Astrocyte (in vitro differentiated cells and primary cell): ENCODE results near the gene SST. TPM values are rescaled to one million over a fixed set of nuclear protein-coding genes. Genes with fewer than 3 reads are reported as not detected.

Experiments used
- DNase-seq: peaks from one replicate; pipeline ENCODE4 v3.0.0-alpha.2; 2010; ENCODE audit warnings: low read depth
- FAIRE-seq: peaks from 2 replicates; lab custom pipeline; 2011; peaks lifted over from hg19 to GRCh38; lab: Jason Lieb, UNC
- H2AFZ ChIP-seq: 2 replicates; pipeline ENCODE4 v1.6.0; 2012; ENCODE audit warnings: low read depth, low read length, inconsistent platforms
- H3K27ac ChIP-seq: 2 replicates; pipeline ENCODE4 v1.5.1; 2011; ENCODE audit warnings: low read depth, low read length, inconsistent platforms
- H3K27me3 ChIP-seq: 2 replicates; pipeline ENCODE4 v1.6.0; 2011; ENCODE audit warnings: low read length, inconsistent platforms; ENCODE audit not compliant: insufficient read depth
- H3K36me3 ChIP-seq: 2 replicates; pipeline ENCODE4 v1.5.1; 2011; ENCODE audit warnings: low read length, inconsistent platforms; ENCODE audit not compliant: insufficient read depth
- H3K4me1 ChIP-seq: 2 replicates; pipeline ENCODE4 v1.5.1; 2011; ENCODE audit warnings: low read length, inconsistent platforms; ENCODE audit not compliant: insufficient read depth
- H3K4me2 ChIP-seq: 2 replicates; pipeline ENCODE4 v1.6.0; 2012; ENCODE audit warnings: low read length, inconsistent platforms
- H3K4me3 ChIP-seq: 2 replicates; pipeline ENCODE4 v1.5.1; 2011; ENCODE audit warnings: low read depth, mild to moderate bottlenecking, low read length, inconsistent platforms; ENCODE audit not compliant: insufficient read depth
- H3K79me2 ChIP-seq: 2 replicates; pipeline ENCODE4 v1.6.0; 2012; ENCODE audit warnings: mild to moderate bottlenecking, low read length, inconsistent platforms; ENCODE audit not compliant: insufficient read depth
- H3K9ac ChIP-seq: 2 replicates; pipeline ENCODE4 v1.6.0; 2012; ENCODE audit warnings: mild to moderate bottlenecking, low read length, inconsistent platforms
- H3K9me3 ChIP-seq: 2 replicates; pipeline ENCODE4 v1.5.1; 2012; ENCODE audit warnings: low read depth, mild to moderate bottlenecking, low read length, inconsistent platforms; ENCODE audit not compliant: insufficient read depth
- H4K20me1 ChIP-seq: 2 replicates; pipeline ENCODE4 v1.6.0; 2012; ENCODE audit warnings: low read length, inconsistent platforms; ENCODE audit not compliant: insufficient read depth
- H3K27ac Mint-ChIP-seq: one replicate; pipeline ENCODE4 v1.8.0; 2021; ENCODE audit warnings: mild to moderate bottlenecking, mixed read lengths; ENCODE audit not compliant: unreplicated experiment
- H3K27me3 Mint-ChIP-seq: one replicate; pipeline ENCODE4 v1.8.0; 2021; ENCODE audit warnings: low read depth, mixed read lengths; ENCODE audit not compliant: unreplicated experiment
- H3K36me3 Mint-ChIP-seq: one replicate; pipeline ENCODE4 v1.8.0; 2021; ENCODE audit warnings: low read depth, mixed read lengths; ENCODE audit not compliant: unreplicated experiment
- H3K4me1 Mint-ChIP-seq: one replicate; pipeline ENCODE4 v1.8.0; 2021; ENCODE audit warnings: low read depth, mixed read lengths; ENCODE audit not compliant: unreplicated experiment
- H3K4me3 Mint-ChIP-seq: one replicate; pipeline ENCODE4 v1.8.0; 2021; ENCODE audit warnings: mild to moderate bottlenecking, moderate library complexity, mixed read lengths; ENCODE audit not compliant: unreplicated experiment
- H3K9me3 Mint-ChIP-seq: one replicate; pipeline ENCODE4 v1.8.0; 2021; ENCODE audit warnings: mild to moderate bottlenecking, mixed read lengths; ENCODE audit not compliant: unreplicated experiment
- total RNA-seq: library from RNA; stranded (reverse); gene quantifications from 2 replicates; pipeline ENCODE4 v1.2.1, GENCODE V29; 2021
- TF ChIP-seq, protein P1 (sequence below): IDR thresholded peaks from 2 replicates; pipeline ENCODE4 v1.5.1; 2011; ENCODE audit warnings: low read depth, mild to moderate bottlenecking, inconsistent platforms, low read length, moderate library complexity; ENCODE audit not compliant: insufficient read depth

The SST gene
- total RNA-seq, 1 donor from 2014 or later = 0.77 TPM

DNA sequence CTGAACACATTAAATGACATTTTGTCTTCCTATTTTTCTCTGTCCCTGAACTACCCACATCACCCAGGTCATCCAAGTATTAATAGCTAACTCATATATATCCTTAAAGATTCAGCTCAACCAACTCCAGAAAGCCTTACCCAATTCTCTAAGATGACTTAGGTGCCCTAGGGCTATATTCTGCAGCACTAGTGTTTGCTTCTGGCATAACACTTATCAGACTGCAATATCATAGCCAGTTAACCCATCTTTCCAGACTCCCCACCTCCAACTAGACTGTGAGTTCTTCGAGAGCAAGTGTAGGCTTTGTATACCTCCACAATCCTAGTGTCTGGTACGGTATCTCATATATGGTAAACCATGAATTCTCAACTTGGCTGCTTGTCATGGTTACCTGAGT lies 50.7 kb downstream of the SST start:
- H3K4me1 Mint-ChIP-seq = peaks cover under 1% of the 10 kb centered on the region
- DNase-seq (no peak), FAIRE-seq (no peak)
- Histone ChIP-seq H3K79me2 (no peaks in the 10 kb centered on the region), H3K4me1 (no peaks in the 10 kb centered on the region), H4K20me1 (no peaks in the 10 kb centered on the region), H3K36me3 (no peaks in the 10 kb centered on the region), H3K27me3 (peaks cover 6% of the 10 kb centered on the region), H3K9me3 (no peaks in the 10 kb centered on the region), H3K4me2 (no peak overlapping the region), H3K27ac (no peak overlapping the region), H2AFZ (no peak overlapping the region), H3K9ac (no peak overlapping the region), H3K4me3 (no peak overlapping the region)
- H3K27ac Mint-ChIP-seq = no peak overlapping the region
- TF ChIP-seq, protein P1, sequence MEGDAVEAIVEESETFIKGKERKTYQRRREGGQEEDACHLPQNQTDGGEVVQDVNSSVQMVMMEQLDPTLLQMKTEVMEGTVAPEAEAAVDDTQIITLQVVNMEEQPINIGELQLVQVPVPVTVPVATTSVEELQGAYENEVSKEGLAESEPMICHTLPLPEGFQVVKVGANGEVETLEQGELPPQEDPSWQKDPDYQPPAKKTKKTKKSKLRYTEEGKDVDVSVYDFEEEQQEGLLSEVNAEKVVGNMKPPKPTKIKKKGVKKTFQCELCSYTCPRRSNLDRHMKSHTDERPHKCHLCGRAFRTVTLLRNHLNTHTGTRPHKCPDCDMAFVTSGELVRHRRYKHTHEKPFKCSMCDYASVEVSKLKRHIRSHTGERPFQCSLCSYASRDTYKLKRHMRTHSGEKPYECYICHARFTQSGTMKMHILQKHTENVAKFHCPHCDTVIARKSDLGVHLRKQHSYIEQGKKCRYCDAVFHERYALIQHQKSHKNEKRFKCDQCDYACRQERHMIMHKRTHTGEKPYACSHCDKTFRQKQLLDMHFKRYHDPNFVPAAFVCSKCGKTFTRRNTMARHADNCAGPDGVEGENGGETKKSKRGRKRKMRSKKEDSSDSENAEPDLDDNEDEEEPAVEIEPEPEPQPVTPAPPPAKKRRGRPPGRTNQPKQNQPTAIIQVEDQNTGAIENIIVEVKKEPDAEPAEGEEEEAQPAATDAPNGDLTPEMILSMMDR = no peak
- peaks cover 8% of the 10 kb centered on the region for H3K27me3 Mint-ChIP-seq
- H3K9me3 Mint-ChIP-seq = no peaks in the 10 kb centered on the region
- H3K4me3 Mint-ChIP-seq = no peak overlapping the region
- no peaks in the 10 kb centered on the region for H3K36me3 Mint-ChIP-seq

Other genes starting within 250 kb of the SST start
- not detected in 2 replicates for gene RTP2, start 32.2 kb upstream of the SST start, total RNA-seq
- gene BCL6, start 75.1 kb upstream of the SST start, total RNA-seq = 46.0 and 46.2 TPM in 2 replicates